Measurements from ENCODE around the gene SAMD9L. TPM values are rescaled to one million over a fixed set of nuclear protein-coding genes. Genes with fewer than 3 reads are reported as not detected.

The SAMD9L gene
- total RNA-seq, 1 donor from 2014 or later, result 16.8 TPM

- H3K27ac Mint-ChIP-seq (ENCODE audit: unreplicated experiment), result no peak overlapping the region
- no peaks in the 10 kb centered on the region for H3K36me3 Mint-ChIP-seq (ENCODE audit: unreplicated experiment)
- H3K4me1 Mint-ChIP-seq (ENCODE audit: unreplicated experiment), result no peaks in the 10 kb centered on the region
- no peaks in the 10 kb centered on the region for H3K9me3 Mint-ChIP-seq (ENCODE audit: unreplicated experiment)
- peaks cover 61% of the 10 kb centered on the region for H3K27me3 Mint-ChIP-seq (ENCODE audit: unreplicated experiment)
- H3K4me3 Mint-ChIP-seq (ENCODE audit: unreplicated experiment), result no peak overlapping the region
- TF ChIP-seq CTCF (IDR thresholded peaks at IDR 0.05), result no peak
- DNase-seq (ENCODE audit: extremely low spot score, unreplicated experiment), result no peak
Measured at GRCh38 chr7:93179173-93179572, 31.0 kb upstream of the SAMD9L start.

GRCh38 chr7:93178213-93178612, 30.0 kb upstream of the SAMD9L start:
- Mint-ChIP-seq H3K27ac (ENCODE audit: unreplicated experiment) (no peak overlapping the region), H3K9me3 (ENCODE audit: unreplicated experiment) (no peaks in the 10 kb centered on the region), H3K4me1 (ENCODE audit: unreplicated experiment) (no peaks in the 10 kb centered on the region), H3K36me3 (ENCODE audit: unreplicated experiment) (no peaks in the 10 kb centered on the region), H3K4me3 (ENCODE audit: unreplicated experiment) (no peak overlapping the region), H3K27me3 (ENCODE audit: unreplicated experiment) (peaks cover 59% of the 10 kb centered on the region)
- DNase-seq (ENCODE audit: extremely low spot score, unreplicated experiment), result no peak
- TF ChIP-seq CTCF (IDR thresholded peaks at IDR 0.05), result peak; percentile 52

- no peak for TF ChIP-seq CTCF (IDR thresholded peaks at IDR 0.05)
Measured at GRCh38 chr7:93176992-93177580, 28.9 kb upstream of the SAMD9L start.

GRCh38 chr7:93175219-93175618, 27.0 kb upstream of the SAMD9L start:
- DNase-seq (ENCODE audit: extremely low spot score, unreplicated experiment), result no peak
- Mint-ChIP-seq H3K4me1 (ENCODE audit: unreplicated experiment) (no peaks in the 10 kb centered on the region), H3K9me3 (ENCODE audit: unreplicated experiment) (peaks cover 5% of the 10 kb centered on the region), H3K36me3 (ENCODE audit: unreplicated experiment) (no peaks in the 10 kb centered on the region), H3K27me3 (ENCODE audit: unreplicated experiment) (peaks cover 37% of the 10 kb centered on the region), H3K27ac (ENCODE audit: unreplicated experiment) (no peak overlapping the region), H3K4me3 (ENCODE audit: unreplicated experiment) (no peak overlapping the region)
- no peak for TF ChIP-seq CTCF (IDR thresholded peaks at IDR 0.05)

More at GRCh38 chr7:93176992-93177580, 28.9 kb upstream of the SAMD9L start:
- no peaks in the 10 kb centered on the region for H3K36me3 Mint-ChIP-seq (ENCODE audit: unreplicated experiment)
- H3K4me3 Mint-ChIP-seq (ENCODE audit: unreplicated experiment), result no peak overlapping the region
- DNase-seq (ENCODE audit: extremely low spot score, unreplicated experiment), result no peak
- peaks cover 52% of the 10 kb centered on the region for H3K27me3 Mint-ChIP-seq (ENCODE audit: unreplicated experiment)
- H3K27ac Mint-ChIP-seq (ENCODE audit: unreplicated experiment), result no peak overlapping the region
- H3K4me1 Mint-ChIP-seq (ENCODE audit: unreplicated experiment), result no peaks in the 10 kb centered on the region
- H3K9me3 Mint-ChIP-seq (ENCODE audit: unreplicated experiment), result no peaks in the 10 kb centered on the region

- Mint-ChIP-seq H3K27ac (ENCODE audit: unreplicated experiment) (no peak overlapping the region), H3K27me3 (ENCODE audit: unreplicated experiment) (peaks cover 38% of the 10 kb centered on the region), H3K36me3 (ENCODE audit: unreplicated experiment) (no peaks in the 10 kb centered on the region), H3K4me3 (ENCODE audit: unreplicated experiment) (no peak overlapping the region), H3K9me3 (ENCODE audit: unreplicated experiment) (peaks cover 12% of the 10 kb centered on the region), H3K4me1 (ENCODE audit: unreplicated experiment) (no peaks in the 10 kb centered on the region)
- no peak for TF ChIP-seq CTCF (IDR thresholded peaks at IDR 0.05)
- DNase-seq (ENCODE audit: extremely low spot score, unreplicated experiment), result no peak
Measured at GRCh38 chr7:93172683-93173082, 24.5 kb upstream of the SAMD9L start.
